M059J (cell line): Measurements from ENCODE around the gene SLC9A3. TPM values are rescaled to one million over a fixed set of nuclear protein-coding genes. Genes with fewer than 3 reads are reported as not detected.
A peak's percentile ranks its signal among the peaks of the same experiment; 100 is the strongest.

Experiments
- DNase-seq: peaks from one replicate; pipeline ENCODE4 v3.0.0-alpha.2; 2012; ENCODE audit warnings: low read depth
- total RNA-seq: library from RNA; depleted of rRNA; stranded (reverse); fragments of >200 nt; shearing (Covaris generic); gene quantifications from 2 replicates; pipeline ENCODE4 v1.2.3, GENCODE V29; 2014

SLC9A3 gene
- total RNA-seq, 1 experiment from 2014 or later, result 3.0 TPM

- DNase-seq, result no peak
These were observed 80.0 kb downstream of the SLC9A3 start for GRCh38 chr5:444226-444625.

GRCh38 chr5:443239-444151 lies 80.8 kb downstream of the SLC9A3 start:
- peak; percentile 20 for DNase-seq

GRCh38 chr5:442335-443238 lies 81.7 kb downstream of the SLC9A3 start, which contains the start of gene EXOC3:
Gene EXOC3 (plus strand): TSS chr5:443176. CDS start chr5:446206, 3,030 bp downstream.
- DNase-seq, result peak; percentile 75

DNA sequence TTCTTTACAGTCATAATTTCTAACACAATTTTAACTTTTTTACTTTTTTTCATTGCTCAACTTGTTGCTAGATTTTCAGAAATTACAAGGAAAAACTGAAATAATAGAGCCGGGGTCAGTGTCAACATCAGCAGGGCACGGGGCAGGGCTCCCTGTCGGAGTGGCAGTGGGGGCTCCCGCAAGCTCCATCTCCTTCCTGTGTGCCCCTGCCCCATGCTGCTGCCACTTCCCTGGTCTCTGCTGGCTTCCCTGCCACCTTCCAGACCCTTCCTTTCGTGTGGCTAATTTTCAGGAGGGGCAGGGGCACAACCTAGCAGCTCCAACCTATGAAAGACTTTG lies 82.3 kb downstream of the SLC9A3 start:
- no peak for DNase-seq

DNA sequence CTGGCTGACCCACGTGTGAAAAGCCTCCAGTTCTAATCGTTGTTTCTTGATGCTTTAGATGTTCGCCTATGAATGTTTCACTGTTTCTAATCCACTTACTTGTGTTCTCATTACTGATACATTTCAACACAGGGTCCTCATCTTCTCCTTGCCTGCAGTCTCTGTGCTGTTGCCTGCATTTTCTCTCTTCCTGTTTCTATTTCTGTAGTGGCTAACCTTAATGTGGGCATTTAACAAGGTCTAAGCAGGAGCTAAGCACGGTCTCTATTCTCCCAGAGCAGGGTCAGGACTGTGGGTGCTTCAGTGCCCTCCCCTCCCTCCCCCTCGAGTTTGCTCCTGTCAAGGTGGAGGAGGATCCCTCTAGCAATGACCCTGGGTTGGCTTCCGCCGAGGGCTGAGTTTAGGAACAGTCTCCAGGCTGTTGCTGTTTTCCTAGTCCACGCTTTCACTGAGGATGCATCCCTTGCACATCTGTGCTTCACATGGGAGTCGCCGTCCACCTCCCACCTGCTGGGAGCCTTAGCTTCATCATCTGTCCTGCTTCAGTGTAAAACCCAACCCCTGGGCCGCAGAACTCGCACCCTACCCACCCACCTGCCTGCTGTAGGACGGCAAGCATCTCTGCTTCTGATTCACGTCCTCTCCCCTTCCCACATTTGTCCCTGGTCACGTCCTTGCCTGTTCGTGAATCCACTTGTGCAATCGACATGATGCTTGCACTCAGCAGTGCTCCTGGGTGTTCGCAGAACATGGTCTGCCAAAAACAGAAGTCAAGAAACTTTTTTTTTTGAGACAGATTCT lies 83.6 kb downstream of the SLC9A3 start:
- DNase-seq, result no peak

DNA sequence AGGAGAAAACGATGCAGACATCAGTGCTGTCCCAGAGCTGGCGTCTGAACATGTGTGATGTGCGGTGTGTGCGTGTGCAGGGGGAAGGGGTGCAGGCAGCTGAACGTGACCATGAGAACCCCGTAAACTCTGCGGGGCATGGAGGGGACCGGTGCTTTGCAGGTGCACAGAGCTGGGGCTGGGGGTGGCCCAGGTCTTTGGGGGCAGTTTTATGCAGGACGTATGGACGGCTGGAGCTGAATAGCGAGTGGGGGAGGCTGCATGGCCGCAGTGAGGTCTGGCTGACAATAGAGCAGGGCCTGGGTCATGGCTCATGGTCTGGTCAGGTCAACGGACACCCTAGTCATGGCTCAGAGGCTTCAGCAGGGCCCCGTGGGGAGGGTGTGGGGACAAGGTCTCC lies 84.6 kb downstream of the SLC9A3 start:
- DNase-seq, result no peak

GRCh38 chr5:439181-439580 lies 85.1 kb downstream of the SLC9A3 start:
- no peak for DNase-seq

DNA sequence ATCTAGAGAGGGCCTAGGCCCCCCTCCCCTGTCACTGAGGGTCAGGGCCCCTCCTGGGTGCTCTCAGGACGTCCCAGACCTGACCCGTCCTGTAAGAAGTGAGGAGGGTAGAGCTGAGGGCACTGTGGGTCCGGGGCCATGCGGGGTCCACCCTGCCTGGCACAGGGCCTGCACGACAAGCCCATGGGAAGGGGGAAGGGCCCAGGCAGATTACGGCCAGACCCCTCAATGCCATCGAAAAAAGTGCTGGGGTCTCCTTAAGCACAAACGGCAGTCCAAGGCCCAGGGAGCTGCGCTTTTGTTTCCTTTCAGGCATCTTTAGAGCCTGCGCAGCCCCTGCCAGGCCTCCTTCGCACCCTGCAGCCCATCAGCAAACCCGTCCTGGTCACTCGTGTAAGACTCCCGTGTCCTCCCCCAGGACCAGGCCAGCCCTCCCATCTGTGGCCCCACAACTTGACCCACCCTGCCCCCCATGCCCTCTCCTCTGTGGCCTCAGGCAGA lies 85.7 kb downstream of the SLC9A3 start:
- DNase-seq, result no peak

GRCh38 chr5:437281-437771 lies 86.9 kb downstream of the SLC9A3 start:
- DNase-seq, result no peak

DNA sequence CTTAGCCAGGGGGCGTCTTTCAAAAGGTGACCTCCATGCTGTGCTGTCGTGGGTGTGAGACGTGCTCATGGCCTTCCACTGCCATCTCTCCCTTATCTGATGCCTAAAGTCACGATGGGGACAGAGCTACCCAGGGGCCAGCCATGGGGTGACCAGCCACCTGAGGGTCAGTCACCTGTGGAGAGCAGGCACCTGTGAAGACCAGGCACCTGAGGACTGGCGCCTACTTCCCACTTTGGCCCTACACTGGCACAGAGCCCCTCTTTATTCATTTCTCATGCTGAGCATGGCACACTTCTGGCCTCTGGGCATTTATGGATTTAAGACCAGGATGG lies 87.6 kb downstream of the SLC9A3 start:
- no peak for DNase-seq

DNA sequence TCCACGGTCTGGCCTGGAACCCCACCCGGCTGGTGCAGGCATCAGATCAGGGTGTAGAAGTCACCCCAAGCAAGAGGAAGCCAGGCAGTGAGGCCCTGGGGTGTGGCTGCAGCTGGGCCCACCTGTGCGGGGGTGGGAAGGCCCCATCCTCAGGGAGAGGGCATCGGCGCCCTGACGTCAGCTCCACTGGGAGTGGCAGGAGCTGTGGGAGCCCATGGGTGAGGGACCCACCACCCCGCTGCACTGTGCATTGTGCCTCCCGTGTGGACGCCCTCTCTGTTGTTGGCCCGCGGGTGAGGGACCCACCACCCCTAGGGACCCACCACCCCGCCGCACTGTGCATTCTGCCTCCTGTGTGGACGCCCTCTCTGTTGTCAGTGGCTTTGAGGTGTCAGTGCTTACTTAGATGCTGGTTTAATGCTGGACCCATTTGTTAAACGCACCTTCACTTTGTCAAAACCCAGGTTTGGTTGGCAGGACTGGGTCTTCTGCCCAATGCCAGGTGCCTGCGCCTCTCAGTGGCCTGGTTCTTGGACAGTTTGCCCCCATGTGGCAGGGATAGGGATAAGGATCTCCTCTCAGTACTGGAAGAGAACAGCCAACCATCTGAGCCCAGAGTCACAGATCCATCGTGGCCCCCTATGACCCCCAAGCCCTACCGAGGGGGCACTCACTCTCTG lies 88.1 kb downstream of the SLC9A3 start:
- DNase-seq, result peak; percentile 58

- DNase-seq, result no peak
These were observed 89.0 kb downstream of the SLC9A3 start for GRCh38 chr5:435156-435790.

GRCh38 chr5:434443-435146 lies 89.7 kb downstream of the SLC9A3 start:
- no peak for DNase-seq

GRCh38 chr5:433836-434235 lies 90.4 kb downstream of the SLC9A3 start:
- no peak for DNase-seq

DNA sequence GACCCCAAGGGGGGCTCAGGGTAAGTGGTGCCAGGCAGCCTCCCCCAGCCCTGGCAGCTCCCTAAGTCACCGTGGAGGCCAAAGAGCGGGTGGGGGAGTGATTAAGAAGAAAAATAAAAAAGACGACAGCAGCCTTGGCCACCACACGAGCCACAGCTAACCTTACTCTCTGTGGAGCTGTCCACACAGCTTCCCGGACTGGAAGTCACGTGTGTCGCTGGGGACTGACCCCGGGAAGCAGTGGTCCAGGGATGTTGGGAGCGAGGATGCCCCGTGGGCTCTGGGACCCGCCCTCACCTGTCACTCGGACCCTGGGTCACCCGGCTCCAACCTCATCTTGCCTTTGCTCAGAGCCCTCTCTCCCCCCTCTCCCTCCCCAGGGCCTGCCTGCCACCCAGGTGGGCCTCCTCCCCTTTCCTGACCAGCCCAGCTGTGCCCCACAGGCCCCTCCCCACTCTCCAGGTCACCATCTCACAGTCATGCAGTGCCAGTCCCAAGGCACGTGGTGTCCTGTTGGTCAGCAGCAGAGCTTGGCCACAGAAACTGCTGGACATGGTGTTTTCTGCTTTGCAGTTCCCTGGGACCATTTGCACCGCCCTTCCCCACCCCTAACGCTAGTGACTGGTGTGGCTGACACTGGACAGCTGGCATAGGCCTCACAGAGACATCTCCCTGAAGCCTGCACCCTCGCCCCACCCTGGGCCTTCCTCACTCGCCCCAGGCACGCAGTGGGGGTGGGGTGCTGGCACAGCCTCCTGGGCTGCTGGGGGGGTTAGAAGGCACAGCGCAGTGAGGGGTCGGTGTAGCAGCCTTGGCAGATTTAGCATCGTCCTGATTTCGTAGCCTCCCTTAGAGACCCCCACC lies 91.1 kb downstream of the SLC9A3 start:
- DNase-seq, result no peak

- DNase-seq, result no peak
These were observed 91.9 kb downstream of the SLC9A3 start for GRCh38 chr5:432201-432927.

- no peak for DNase-seq
These were observed 92.6 kb downstream of the SLC9A3 start for GRCh38 chr5:431711-432050.

GRCh38 chr5:431001-431710 lies 93.1 kb downstream of the SLC9A3 start:
- peak; percentile 32 for DNase-seq
